Stimulated activated CD4-positive, alpha-beta T cell treated with anti-CD3 and anti-CD28 coated beads, Interleukin-15, amount 100 ng/mL, for 1 hour (primary cell): ENCODE measurements around the gene SLC16A3.

Experiments
- DNase-seq, 2 donors: peaks; one replicate each; pipeline ENCODE4 v3.0.0-alpha.2; 2020; ENCODE audit warnings: low read depth in 1 of 2, low spot score in 1 of 2

SLC16A3 gene

DNA sequence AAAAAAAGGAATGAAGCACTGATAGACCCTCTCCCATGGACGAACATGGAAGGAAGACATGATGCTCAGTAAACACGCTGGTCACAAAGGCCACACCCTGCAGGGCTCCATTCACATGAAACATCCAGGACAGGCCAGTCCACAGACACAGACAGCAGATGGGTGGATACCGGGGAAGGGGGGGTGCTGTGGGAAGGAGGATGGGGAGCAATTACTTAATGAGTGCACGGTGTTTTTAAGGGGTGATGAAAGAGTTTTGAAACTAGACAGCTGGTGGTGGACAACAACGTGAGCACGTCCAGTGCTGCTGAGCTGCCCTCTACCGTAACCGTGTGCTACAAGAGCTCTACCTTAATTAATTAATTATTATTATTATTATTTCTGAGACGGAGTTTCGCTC is 6.0 kb upstream of the SLC16A3 start:
- no peak for DNase-seq

DNA sequence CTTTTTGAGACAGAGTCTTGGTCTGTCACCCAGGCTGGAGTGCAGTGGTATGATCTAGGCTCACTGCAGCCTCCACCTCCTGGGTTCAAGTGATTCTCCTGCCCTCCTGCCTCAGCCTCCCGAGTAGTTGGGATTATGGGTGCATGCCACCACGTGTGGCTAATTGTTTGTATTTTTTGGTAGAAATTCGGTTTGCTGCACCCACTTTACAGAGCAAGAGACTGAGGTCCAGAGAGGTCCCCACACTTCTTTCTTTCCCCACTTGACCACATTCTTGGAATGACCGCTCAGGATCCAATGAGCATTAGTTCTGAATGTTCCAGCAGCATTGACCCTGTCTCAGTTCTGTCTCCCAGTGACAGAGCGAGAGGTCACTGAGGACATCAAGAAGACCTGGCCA is 5.3 kb upstream of the SLC16A3 start:
- DNase-seq: no peak

DNA sequence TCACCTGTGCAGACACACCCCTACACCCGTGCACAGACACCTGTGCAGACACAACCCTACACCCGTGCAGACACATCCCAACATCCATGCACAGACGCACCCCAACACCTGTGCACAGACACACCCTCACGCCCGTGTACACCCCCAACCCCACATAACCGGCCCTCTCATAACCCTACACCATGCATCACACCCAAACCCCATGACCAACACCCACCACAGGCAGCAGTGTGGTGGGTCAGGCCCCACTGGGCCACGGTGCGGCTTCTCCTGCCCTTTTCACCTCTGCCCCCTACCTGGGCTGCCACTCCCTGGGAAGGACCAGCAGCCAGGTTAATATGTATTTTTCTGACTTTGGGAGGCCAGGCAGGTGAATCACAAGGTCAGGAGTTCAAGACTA is 4.2 kb upstream of the SLC16A3 start:
- DNase-seq: no peak

DNA sequence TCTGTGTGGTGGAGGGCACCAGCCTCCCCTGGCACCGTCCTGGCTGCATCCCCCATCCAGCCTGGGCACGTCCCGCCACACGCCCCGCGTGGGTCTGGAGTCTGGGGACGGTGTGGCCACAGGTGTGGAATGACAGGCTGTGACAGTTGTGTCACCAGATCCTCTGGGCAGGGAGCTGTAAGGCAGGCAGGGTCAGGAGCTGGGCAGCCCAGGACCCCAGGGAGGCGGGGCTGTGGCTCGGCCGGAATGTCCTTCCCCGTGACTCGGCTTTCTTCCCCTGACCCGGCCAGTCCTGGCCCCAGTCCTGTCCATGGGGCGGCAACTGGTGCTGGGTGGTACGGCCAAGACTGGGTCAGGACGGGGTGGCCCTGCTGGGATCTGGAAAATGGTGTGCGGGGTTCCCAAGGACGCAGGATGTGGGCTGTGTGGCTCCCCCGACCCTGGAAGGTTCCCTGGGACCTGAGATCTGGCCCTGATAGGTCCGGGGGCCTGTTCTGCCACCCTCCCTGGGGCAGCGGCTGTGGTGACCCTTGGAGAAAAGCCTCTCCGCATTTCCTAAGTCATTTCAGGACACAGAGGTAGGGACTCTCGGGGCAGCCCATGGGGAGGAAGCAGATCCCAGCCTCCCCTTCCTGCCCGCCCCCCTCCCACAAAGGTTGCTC is 3.3 kb upstream of the SLC16A3 start:
- DNase-seq: no peak

DNA sequence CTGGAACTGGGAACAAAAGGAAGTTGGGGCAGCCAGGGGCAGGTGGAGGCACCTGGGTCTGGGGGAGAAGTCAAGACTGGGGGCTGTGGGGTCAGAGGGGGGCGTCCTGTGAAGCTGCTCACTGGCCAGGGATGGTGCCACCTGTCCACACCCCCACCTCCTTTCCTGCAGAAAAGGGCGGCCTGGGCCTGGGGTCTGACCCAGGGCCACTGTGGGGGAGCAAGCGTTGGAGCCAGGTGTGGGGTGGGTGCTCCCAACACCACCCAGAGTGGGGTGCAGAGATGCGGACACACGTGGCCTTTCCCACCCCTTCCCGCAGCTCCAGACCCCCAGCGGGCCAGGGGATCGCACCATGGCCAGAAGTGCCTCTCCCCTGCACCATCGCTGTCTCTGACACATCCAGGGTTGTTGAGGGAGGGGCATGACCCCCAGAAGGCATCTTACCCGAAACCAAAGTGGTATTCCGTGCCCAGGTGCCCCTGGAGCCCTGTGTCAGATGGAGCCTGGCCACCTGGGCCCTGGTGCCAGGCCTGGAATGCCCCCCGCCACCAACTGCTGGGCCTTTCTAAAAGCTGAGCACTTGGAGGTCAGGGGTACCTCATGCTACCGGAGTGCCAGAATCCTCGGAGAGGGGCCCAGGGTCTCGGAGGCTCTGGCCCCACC is 2.6 kb upstream of the SLC16A3 start:
- no peak for DNase-seq

DNA sequence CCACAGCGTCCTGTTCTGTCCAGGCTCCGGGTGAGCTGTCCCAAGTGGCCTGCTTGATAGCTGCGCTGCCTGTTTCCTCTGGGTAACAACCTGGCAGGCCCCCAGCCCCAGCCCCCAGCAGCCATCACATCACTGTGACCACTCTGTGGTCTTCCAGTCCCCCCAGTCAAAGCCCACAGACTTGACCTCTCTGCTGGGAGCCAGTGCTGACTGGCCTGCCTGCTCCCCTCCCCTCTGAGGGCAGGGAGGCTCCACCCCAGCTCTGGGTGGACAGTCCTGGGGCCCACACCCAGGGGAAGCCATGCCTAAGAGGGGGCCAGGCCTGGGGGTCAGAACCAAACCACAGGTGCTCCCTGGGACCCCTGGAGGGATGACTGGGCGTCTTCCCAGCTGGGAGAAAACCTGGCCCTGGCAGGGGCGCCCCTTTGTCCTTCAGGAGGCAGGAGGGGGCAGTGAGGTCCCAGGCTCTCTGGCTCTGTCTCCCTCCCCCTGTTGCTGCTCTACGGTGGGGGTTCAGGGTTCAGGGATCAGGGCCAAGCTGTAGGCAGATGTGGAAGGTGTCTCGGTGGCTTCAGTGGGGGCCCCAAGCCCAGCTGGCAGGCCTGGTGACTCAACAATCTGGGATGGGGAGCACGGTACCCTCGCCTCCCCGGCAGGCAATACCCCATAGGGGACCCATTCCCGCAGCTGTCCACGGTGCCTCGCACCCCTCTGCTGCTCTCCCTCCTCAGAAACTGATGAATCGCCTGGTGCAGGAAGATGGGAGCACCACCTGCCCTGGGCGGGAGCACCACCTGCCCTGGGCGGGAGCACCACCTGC is 1.8 kb upstream of the SLC16A3 start:
- no peak for DNase-seq

DNA sequence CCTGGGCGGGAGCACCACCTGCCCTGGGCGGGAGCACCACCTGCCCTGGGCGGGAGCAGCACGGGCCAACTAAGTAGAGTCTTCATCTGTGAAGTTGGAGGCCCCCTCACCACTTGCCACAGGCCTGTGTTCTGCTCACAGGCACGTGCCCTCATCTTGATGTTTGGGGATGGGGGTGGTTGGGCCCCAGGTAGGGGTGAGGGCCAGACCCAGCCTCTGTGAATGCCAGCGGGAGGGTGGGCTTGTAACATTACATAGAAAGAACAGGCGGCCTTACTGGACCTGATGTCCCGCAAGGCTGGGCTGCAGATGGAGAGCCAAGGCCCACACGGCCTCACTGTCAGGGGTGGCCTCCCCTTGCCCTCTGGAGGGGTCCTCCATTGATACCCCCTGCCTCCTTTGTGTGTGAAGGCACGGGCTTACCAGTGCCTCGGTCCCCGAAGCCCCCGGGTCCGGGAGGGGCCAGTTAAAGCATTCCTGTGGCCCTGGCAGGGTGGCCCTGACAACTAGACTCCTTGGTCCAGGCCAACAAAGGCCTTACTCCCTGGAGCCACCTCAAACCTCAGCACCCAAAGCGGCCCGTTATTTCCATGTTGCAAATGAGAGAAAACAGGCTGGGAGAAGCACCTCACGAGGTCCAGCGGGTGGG is 1.1 kb upstream of the SLC16A3 start:
- DNase-seq: no peak

DNA sequence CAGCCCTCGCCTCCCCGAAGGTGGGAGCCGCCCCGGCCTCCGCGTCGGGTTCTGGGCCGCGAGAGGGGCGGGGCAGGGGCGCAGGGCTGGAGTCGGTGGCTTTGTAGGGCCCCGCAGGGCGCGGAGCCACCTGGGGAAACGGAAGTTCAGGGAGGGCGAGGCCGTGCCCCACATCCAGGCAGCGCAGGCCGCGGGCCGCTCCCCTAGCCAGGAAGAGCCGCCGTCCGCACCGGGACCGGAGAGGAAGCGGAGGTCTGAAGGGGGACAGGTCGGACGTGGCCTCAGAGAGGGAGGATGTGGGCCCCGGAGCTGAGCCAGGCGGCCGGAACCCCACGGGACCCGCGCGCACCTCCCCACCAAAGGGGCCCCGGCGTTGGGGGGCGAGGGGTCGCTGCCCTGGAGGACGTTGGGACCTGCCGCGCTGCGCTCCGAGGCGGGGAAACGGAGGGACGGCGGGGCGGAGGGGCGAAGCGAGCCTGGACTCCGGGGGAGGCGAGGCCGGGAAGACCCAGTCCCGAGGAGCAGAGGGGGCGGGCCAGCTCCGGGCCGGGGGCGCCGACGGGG is 482 bp upstream of the SLC16A3 start:
- no peak for DNase-seq

DNA sequence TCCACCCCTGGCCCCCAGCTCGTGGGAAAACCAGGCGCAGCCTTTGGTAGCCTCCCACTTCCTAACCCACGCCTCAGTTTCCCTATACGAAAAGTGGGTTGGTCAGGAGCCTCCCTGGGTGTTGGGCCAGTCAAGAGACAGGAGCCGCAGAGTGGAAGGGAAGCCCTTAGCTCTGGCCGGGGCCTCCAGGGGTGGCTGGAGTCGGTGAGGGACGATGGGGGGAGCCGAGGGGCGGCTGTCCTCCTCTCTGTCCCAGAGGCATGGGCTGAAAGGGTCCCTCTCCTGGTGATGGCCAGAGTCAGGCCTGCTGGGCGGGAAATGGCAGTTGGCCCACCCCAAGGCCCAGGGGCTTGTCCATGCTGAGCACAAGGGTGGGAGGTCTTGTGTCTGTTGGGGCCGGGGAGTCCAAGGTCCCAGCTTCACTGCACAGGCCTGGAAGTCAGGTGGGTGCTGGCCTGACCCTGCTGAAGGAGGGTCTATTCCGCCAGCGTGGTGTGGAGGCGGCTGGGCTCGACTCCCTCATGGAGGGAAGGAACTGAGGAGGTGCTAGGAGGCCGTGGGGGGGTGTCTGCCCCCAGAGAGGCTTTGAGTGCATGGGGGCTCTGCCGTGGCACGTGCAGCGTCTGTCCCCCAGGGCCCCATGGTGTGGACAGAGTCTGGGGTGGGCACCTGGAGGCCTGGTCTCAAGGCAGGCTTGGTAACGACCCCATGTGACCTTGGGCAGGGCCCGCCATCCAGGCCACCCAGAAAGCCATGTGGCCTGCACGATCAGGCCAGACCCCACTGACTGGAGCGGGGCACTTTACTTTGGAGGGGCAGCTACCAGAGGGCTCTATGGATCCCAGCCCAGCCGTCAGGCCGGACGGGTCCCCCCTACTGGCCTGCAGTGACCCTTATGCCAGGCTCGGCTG is 1.1 kb downstream of the SLC16A3 start:
- DNase-seq: no peak

DNA sequence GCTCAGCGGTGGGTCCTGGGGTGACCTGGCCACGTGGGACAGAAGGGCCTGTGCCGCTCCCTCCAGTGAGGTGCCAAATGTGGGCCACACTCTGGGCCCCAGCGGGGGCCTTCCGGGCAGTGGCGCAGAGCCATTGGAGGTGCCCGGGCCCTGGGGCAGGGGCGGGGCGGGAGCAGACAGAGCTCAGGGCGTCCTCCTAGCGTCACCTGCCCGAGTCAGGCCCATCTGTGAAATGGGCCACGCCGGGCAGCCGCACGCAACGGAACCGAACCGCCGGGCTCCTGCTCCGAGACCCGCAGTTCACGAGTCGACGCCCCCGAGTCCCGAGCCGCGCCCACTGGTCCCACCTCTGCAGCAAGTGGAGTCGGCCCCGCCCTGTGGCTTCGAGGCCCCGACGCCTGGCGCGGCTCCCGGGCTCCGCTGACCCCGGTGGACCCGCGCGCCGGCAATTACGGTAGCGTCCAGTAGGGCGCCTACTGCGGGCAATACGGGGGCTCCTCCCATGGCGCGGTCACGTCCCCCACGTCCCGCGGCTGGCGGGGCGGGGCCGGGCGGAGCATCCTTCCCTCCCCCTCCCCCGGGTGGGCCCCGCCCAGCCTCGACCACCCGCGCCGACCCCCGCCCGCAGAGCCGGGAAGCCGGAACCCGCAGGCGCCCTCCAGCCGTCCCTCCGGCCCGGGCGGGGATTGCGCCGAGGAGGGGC is 1.9 kb downstream of the SLC16A3 start:
- DNase-seq: no peak

DNA sequence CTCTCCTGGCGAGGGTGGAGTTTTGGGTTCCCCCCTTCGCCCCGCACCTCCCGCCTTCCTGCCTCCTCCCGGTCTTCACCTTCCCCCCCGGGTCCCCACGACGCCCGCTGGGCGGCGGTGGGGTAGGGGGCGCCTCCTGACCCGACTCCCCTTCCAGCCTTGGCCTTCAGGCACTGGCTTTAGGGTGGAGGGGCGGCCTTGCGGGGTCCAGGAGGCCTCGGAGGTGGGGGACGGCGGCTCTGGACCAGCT is 2.4 kb downstream of the SLC16A3 start:
- DNase-seq: no peak

DNA sequence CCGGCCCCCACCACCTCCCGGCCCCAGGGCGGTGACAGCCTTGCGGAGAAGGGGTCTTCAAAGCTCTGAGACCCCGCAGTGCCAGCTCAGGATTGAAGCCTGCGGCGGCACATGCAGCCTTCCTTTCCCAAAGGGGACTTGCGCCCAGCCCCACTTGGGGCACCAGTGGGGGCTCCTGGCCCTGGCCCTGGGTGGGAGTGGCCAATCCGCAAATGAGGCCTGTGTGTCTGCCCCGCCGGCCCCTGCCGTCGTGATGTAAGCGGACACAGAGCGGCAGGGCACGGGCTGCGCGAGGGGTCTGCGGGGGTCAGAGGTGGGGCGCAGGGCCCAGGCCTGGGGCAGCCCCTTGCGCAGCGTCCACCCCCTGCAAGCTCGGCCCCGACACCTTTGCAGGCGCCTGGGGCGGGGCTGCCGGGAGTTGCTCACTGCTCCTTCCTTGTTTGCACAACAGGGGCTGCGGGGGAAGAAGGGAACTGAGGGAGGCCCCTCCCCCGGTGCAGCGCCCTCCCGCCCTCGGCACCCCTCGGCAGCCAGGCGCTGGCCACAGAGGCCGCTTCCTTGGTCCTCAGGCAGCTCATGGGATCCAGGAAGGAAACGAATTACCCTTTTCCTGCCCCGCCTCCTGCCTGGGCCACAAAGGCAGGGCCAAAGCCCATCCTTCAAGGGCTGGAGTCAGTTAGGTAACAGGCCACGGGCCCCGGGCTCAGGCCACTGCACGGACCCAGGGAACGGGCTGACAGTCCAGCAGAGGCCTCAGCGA is 2.9 kb downstream of the SLC16A3 start:
- DNase-seq: no peak

DNA sequence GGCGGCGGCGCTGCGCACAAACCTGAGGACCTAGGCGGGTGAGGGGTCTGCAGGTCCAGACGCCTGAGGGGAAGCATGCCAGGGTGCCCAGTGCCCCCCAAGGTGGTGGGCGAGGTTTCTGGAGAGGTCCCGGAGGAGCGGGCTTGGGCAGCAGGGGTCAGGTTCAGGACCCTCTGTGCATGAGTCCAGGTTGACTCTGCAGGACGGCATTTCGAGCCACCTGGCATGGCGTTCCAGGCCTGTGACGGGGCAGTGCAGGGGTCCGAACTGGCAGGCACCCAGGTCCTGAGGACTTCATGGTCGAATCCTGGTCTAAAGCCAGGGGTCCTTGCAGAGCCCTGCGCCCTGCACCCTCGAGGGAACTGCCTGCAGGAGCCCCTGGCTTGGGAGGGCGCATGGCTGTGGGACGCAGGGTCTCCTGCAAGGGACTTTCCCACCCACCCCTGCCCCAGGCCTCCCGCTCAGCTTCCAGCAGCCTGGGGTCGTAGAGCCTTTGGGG is 3.5 kb downstream of the SLC16A3 start:
- DNase-seq: no peak

DNA sequence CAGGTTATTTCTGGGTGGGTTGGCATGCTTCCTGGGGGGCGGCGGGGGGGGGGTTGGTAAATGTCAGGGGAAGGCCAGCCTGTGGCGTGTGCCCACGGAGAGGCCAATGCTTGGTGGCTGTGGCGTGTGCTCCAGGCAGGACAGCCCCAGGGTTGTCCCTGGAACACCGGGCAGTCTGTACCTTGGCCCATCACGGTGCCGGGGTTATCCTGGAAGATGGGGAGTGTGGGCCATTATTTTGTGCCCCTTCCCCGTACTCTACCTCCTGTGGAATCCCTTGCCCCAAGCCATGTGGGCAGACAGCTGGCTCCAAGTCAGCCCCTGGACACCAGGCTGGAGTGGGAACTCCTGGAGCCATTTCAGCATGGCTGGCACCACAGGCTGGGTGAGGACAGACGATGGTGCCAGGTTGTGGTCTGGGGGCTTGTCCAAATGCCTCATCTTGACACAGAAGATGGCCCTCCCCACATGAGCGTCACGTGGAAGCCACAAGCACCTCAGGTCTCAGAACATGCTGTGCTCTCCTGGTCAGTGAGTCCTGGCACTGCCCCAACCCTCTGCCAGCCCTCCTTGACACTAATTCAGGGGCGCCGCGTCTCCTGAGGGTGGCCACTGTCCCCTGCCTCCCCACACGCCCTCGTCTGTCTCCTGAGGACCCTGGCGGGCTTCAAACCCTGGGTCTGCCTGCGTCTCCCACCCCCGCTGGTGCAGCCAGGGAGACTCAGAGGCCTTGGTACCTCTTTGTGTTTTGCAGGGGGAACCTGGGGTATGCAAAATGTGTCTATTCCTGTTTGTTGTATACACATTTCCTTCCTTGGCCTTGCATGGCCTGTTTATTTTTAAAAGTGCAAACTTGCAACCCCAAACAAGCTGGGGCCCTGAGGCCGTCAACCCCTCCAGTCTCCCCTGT is 4.3 kb downstream of the SLC16A3 start:
- DNase-seq: no peak

DNA sequence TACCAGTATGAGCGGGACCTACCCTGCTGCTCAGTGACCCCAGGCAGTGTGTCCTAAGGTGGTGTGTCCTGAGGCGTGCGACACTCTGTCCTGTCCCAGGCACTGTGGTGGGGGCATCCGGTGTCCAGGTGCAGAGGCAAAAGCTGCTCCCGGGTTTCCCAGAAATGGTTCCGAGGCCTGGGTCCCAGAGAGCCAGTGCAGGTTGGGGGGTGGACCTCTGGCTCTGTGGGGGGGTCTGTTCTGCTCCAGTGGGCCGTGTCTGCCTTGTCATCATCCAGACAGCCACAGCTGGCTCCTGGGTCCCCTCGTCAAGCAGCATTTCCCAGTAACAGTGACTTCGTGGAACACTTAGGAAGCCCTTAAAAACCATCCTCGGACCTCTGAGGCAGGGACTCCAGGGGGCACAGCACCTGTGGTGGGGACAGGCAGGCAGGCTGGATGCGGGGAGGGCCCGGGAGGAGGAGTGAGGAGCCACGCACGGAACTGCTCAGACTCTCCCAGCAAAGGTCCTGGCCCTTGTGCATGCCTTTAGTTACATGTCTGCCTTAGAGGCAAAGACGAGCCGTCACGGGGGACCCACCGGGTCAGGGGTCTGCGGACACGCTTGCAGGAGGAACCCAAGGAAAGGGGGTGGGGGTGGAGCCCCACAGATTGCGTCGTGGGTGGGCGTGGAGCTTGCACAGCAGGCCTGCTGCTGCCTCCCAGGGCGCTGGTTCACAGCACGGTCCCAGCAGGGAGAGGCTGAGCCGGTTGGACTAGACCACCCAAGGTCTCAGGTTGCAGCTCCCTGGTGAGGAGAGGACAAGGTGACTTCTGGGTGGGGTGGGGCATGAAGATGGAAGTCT is 5.6 kb downstream of the SLC16A3 start:
- no peak for DNase-seq

DNA sequence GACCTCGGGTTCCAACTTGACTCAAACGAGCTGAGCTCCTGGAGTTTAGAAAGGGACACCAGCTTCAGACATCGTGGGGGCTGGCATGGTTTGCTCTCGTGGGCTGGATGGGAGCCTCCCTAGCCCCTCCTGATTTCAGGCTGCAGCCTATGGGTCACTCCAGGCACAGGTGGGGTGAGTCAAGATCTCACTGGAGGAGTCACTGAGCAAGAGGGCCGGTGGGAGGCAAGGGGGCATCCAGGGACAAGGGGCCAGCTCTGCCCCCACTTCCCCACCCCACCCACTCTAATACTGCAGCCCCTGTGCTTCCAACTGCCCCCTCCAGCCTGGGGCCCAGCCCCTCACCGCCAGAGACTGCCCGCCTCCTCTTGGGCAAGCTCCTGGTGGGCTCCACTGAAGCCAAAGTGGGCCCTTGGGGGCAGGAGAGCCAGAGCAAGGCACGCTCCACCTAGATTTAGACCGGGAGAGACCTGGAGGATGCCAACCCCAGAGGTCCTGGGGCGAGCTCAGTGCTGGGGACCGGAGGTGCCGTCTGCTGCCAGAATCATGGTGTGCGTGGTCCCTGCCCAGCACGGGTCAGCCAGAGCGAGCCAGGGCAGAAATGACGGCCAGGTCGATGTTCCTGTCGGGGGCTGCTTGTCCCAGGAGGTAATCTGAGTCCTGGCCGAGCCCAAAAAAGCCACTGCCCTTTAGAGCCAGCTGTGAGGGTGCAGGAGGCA is 6.4 kb downstream of the SLC16A3 start:
- DNase-seq: no peak

DNA sequence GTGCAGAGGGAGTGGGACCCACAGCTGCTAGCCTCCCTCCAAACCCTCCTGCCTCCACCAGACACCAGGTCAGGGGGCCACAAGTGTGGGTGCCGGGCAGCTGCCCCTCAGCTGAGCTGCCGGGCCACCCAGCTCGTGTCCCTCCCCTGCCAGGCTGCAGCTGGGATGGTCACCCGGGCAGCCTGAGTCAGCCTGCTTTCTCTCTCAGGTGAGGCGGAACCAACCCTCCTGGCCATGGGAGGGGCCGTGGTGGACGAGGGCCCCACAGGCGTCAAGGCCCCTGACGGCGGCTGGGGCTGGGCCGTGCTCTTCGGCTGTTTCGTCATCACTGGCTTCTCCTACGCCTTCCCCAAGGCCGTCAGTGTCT is 6.9 kb downstream of the SLC16A3 start:
- DNase-seq: no peak
